Endothelial cell (in vitro differentiated cells): ENCODE measurements around the gene ABCC5. TPM values are rescaled to one million over a fixed set of nuclear protein-coding genes. Genes with fewer than 3 reads are reported as not detected.

Source experiments
- DNase-seq: peaks from one replicate; pipeline ENCODE4 v3.0.0; 2021; ENCODE audit warnings: low spot score
- H3K27ac Mint-ChIP-seq: one replicate; pipeline ENCODE4 v1.8.0; 2021; ENCODE audit warnings: mixed read lengths, inconsistent platforms; ENCODE audit not compliant: unreplicated experiment
- H3K27me3 Mint-ChIP-seq: one replicate; pipeline ENCODE4 v1.8.0; 2021; ENCODE audit warnings: mild to moderate bottlenecking, moderate library complexity, mixed read lengths, inconsistent platforms; ENCODE audit not compliant: unreplicated experiment
- H3K36me3 Mint-ChIP-seq: one replicate; pipeline ENCODE4 v1.8.0; 2021; ENCODE audit warnings: mild to moderate bottlenecking, low read depth, mixed read lengths, inconsistent platforms; ENCODE audit not compliant: unreplicated experiment
- H3K4me1 Mint-ChIP-seq: one replicate; pipeline ENCODE4 v1.8.0; 2021; ENCODE audit warnings: mild to moderate bottlenecking, mixed read lengths, inconsistent platforms; ENCODE audit not compliant: unreplicated experiment
- H3K4me3 Mint-ChIP-seq: one replicate; pipeline ENCODE4 v1.8.0; 2021; ENCODE audit warnings: mild to moderate bottlenecking, mixed read lengths, inconsistent platforms; ENCODE audit not compliant: unreplicated experiment
- H3K9me3 Mint-ChIP-seq: one replicate; pipeline ENCODE4 v1.8.0; 2021; ENCODE audit warnings: mixed read lengths, inconsistent platforms; ENCODE audit not compliant: unreplicated experiment
- CTCF ChIP-seq: fragments of 200-600 bp; sonication (generic); IDR thresholded peaks from one replicate; pipeline ENCODE4 v1.5.0; 2021; ENCODE audit warnings: antibody characterized with exemption; ENCODE audit not compliant: unreplicated experiment
- total RNA-seq: library from RNA; stranded (reverse); fragmentation: NEBNext Ultra II Directional; extraction: Animal tissue kit (Norgen Biotek cat#: 25700); gene quantifications from one replicate; pipeline ENCODE4 v1.2.1, GENCODE V29; 2021; ENCODE audit not compliant: unreplicated experiment

Gene ABCC5
- total RNA-seq, 1 donor from 2014 or later = 45.9 TPM

- Mint-ChIP-seq H3K9me3 (no peaks in the 10 kb centered on the region), H3K27ac (no peak overlapping the region)
- TF ChIP-seq CTCF = no peak
Observed at GRCh38 chr3:183931881-183932280, 85.8 kb downstream of the ABCC5 start.

GRCh38 chr3:183930086-183930485 is 87.6 kb downstream of the ABCC5 start:
- no peak for TF ChIP-seq CTCF
- peaks cover 2% of the 10 kb centered on the region for H3K4me1 Mint-ChIP-seq
- H3K4me3 Mint-ChIP-seq = no peak overlapping the region
- no peak overlapping the region for H3K27ac Mint-ChIP-seq
- H3K27me3 Mint-ChIP-seq = no peaks in the 10 kb centered on the region
- no peaks in the 10 kb centered on the region for H3K9me3 Mint-ChIP-seq
- peaks cover 19% of the 10 kb centered on the region for H3K36me3 Mint-ChIP-seq
- no peak for DNase-seq

More at GRCh38 chr3:183931881-183932280, 85.8 kb downstream of the ABCC5 start:
- peaks cover 2% of the 10 kb centered on the region for H3K4me1 Mint-ChIP-seq
- H3K36me3 Mint-ChIP-seq = peaks cover 18% of the 10 kb centered on the region
- DNase-seq = no peak
- H3K4me3 Mint-ChIP-seq = no peak overlapping the region
- no peaks in the 10 kb centered on the region for H3K27me3 Mint-ChIP-seq

- Mint-ChIP-seq H3K36me3 (peaks cover 25% of the 10 kb centered on the region), H3K27me3 (no peaks in the 10 kb centered on the region), H3K4me3 (no peak overlapping the region), H3K27ac (no peak overlapping the region), H3K4me1 (no peaks in the 10 kb centered on the region), H3K9me3 (no peaks in the 10 kb centered on the region)
- DNase-seq = no peak
- no peak for TF ChIP-seq CTCF
Observed at GRCh38 chr3:183927059-183927458, 90.6 kb downstream of the ABCC5 start.

- Mint-ChIP-seq H3K27me3 (no peaks in the 10 kb centered on the region), H3K27ac (no peak overlapping the region), H3K4me3 (peak overlapping the region; percentile 12), H3K36me3 (peaks cover 19% of the 10 kb centered on the region), H3K9me3 (no peaks in the 10 kb centered on the region), H3K4me1 (no peaks in the 10 kb centered on the region)
- DNase-seq = no peak
- TF ChIP-seq CTCF = no peak
Observed at GRCh38 chr3:183924956-183925355, 92.7 kb downstream of the ABCC5 start.

GRCh38 chr3:183924543-183924942 is 93.1 kb downstream of the ABCC5 start:
- no peak for DNase-seq
- TF ChIP-seq CTCF = no peak
- Mint-ChIP-seq H3K36me3 (peaks cover 16% of the 10 kb centered on the region), H3K27ac (no peak overlapping the region), H3K4me3 (peak overlapping the region; percentile 12), H3K4me1 (no peaks in the 10 kb centered on the region), H3K9me3 (no peaks in the 10 kb centered on the region), H3K27me3 (no peaks in the 10 kb centered on the region)
